Middle frontal gyrus (tissue), 1 donor: ENCODE results near the gene EEIG1.
"Not testable (repeated sequence)": the region's sequence is repeated elsewhere in the genome, so short reads cannot be mapped to it uniquely, and the experiment has no call there.

Experiments
- DNase-seq: peaks from one replicate; pipeline ENCODE4 v3.0.0-alpha.2; 2015; ENCODE audit warnings: low spot score; ENCODE audit errors: extremely low spot score

EEIG1 gene

GRCh38 chr9:127980706-127981558 lies at the start of gene EEIG1:
TSS of gene EEIG1 (minus strand) at chr9:127980989. CDS start at chr9:127980137, 852 bp downstream.
- DNase-seq: peak; percentile 96

- DNase-seq: no peak
These were observed 46.9 kb upstream of the EEIG1 start for GRCh38 chr9:128027705-128028104.

DNA sequence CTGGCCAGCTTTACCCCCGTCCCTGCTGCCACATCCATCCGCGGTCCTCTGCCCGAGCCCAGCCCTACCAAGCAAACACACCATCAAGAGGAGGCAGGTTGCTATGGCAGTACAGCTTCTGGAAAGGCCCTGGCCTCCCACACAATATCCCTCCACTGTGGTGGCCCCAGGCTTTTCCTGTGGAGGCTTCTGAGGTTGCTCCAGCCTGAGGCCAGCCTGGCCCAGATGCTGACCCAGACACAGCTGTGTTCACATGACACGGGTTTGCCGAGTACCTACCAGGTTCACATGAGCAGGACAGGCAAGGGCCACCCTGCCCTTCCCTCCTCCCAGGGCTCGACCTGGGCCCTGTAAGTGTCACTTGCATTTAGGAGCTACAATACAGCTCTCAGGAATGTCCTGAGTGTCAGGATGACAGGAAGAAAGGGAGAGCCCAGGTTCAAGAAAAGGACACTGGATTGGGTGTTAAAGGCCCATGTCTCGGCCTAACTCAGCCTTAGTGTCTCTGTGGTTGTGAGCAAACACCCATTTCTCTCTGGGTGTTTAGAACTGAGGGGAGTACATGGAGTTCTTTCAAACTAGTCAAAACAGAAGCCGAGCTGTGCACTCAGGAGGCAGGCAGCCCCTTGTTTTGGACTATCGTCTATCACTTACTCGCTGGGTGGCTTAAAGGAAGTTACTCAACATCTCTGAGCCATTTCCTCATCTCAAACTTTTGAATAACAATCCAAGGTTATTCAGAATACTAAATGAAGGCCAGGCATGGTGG lies 46.2 kb upstream of the EEIG1 start:
- DNase-seq: no peak

GRCh38 chr9:128026255-128026772 lies 45.5 kb upstream of the EEIG1 start:
- DNase-seq: no peak

DNA sequence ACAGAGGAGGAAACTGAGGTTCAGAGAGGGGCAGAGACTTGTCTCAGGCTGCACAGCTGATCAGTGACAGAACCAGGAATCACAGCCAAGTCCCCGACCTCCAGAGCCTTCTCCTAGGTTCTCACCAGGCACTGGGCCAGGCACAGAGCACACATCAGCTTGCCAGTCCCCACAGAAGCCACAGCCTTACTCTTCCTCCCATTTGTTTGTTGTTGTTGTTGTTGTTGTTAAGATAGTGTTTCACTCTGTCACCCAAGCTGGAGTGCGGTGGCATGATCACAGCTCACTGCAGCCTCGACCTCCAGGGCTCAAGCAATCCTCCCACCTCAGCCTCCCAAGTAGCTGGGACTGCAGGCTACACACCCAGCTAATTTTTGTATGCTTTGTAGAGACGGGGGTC lies 44.9 kb upstream of the EEIG1 start:
- no peak for DNase-seq

DNA sequence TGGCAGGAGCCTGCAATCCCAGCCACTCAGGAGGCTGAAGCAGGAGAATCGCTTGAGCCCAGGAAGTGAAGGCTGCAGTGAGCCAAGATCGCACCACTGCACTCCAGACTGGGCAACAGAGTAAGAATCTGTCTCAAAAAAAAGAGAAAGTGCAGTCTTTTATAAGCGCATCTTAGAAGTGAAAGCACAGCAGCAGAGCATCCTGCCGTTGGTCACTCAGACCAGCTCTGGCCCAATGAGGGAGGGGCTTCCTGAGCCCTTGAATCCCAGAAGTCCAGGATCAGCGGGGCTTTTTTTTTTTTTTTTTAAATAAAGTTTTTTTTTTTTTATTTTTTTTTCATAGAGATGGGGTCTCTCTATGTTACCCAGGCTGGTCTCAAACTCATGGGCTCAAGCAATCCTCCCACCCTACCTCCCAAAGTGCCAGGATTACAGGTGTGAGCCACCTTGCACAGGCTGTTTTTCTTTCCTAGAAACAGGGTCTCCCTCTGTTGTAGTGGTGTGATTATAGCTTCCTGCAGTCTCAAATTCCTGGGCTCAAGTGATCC lies 44.0 kb upstream of the EEIG1 start:
- no peak for DNase-seq

DNA sequence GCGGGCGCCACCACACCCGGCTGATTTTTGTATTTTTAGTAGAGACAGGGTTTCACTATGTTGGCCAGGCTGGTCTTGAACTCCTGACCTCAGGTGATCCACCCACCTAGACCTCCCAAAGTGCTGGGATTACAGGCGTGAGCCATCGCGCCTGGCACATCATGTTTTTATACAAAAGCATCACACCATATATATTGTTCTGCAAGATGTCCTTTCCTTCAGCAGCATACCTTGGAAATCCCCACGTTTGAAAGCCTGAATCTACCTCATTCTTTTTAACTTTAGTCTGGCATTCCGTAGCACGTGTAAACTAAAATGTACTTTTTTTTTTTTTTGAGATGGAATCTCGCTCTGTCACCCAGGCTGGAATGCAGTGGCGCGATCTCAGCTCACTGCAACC lies 42.9 kb upstream of the EEIG1 start:
- DNase-seq: not testable (repeated sequence)

- no peak for DNase-seq
These were observed 42.1 kb upstream of the EEIG1 start for GRCh38 chr9:128022886-128023285.

GRCh38 chr9:128021098-128021497 lies 40.3 kb upstream of the EEIG1 start:
- DNase-seq: no peak

DNA sequence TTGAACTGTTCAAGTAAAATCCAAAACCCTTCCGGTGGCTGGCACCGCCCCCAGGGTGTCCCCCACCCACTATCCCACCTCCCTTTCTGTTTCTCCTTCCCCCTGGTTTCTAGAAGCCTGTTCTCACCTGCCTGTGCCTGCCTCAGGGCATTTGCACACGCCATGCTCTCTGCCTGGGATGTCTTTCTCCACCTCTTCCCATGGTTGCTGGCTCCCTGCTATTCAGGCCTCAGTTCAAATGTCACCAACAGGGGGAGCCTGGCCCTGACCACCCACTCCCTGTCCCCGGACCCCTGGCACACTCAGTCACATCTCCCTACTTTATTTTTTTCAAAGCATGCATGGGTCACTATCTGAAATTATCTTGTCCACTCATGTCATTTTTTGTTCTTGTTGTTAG lies 39.9 kb upstream of the EEIG1 start:
- DNase-seq: no peak

DNA sequence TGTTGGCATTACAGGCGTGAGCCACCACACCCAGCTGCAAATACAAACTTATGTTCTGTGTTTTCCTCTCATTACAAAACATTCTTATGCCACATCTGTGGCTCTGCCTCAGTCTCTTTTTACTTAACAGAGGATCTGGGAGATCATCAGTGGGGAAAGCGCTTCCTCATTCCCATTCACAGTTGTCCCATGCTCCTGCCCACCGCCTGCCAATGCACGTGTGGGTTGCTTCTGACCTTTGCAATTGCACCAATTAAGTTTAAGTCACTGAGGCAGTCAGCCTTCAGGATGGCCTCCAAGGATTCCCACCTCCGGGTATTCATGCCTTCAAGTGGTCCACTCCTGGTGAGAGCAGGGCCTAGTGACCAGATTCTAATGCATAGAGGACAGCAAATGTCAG lies 34.9 kb upstream of the EEIG1 start:
- DNase-seq: no peak

GRCh38 chr9:128011071-128011817 lies 30.5 kb upstream of the EEIG1 start:
- DNase-seq: no peak

- no peak for DNase-seq
These were observed 28.9 kb upstream of the EEIG1 start for GRCh38 chr9:128009639-128010038.

DNA sequence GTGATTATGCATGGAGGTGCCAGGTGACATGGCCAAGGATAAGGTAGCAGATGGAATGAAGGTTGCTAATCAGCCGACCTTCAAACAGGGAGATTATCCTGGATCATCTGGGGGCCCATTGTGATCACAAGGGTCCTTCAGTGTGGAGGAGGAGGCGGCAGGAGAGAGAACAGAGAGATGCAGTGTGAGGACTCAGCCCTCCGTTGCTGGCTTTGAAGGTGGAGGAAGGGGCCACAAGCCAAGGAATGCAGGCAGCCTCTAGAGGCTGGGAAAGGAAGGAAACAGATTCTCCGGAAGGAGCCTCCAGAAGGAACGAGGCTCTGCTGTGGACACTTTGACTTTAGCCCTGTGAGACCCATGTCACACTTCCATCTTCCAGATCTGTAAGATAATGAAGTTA lies 27.4 kb upstream of the EEIG1 start:
- no peak for DNase-seq

DNA sequence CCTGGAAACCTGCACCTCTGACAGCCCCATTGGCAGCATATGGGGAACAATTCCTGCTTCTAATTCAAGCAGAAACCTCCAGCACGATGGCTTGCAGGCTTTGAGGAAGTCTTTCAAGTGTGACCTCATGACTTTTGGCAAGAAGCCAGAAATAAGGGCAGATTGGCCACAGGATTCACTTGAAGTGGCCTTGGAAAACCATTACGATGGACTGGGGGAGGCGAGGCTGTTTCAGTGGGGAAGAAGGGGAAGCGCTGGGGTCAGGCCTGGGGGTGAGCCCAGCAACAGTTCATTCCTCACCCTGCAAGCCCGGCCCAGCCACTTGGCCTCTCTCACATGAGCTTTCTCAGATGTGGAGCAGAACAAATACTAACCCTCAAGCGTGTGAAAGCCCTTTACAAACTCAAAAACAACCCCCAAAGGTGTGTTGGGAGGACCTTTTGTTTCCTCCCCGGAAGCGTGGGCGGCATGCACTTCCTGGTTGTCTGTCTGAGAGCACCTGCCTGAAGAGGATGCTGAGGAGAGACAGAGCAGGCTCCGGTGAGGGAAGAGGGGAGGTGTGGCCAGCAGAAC lies 26.9 kb upstream of the EEIG1 start:
- DNase-seq: no peak

- DNase-seq: no peak
These were observed 25.7 kb upstream of the EEIG1 start for GRCh38 chr9:128006332-128006996.

- no peak for DNase-seq
These were observed 25.1 kb upstream of the EEIG1 start for GRCh38 chr9:128005923-128006322.

DNA sequence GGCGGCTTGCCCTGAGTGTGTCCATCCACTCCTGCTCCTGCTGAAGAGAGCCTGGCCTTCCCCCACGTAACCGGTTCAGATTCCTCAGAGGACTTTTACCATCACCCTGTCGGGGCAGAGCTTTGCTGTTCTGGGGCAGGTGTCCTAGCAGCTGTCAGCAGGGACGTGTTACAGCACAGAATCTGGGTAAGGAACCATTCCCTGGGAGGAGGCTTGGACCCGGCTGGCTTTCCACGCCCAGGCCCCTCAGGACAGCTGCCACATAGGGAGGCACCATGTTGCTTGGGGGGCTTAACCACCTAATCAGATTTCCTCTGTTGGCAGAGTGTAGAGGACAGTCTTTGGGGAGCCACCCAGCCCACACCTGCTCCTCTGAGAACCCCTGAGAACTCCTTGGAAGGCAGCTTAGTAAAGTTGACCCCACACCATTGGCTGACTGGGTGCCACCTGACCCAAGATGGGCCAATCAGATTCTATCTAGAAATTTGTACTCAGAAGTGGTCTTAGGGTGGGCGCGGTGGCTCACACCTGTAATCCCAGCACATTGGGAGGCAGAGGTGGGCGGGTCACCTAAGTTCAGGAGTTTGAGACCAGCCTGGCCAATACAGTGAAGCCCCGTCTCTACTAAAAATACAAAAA lies 23.3 kb upstream of the EEIG1 start:
- no peak for DNase-seq

DNA sequence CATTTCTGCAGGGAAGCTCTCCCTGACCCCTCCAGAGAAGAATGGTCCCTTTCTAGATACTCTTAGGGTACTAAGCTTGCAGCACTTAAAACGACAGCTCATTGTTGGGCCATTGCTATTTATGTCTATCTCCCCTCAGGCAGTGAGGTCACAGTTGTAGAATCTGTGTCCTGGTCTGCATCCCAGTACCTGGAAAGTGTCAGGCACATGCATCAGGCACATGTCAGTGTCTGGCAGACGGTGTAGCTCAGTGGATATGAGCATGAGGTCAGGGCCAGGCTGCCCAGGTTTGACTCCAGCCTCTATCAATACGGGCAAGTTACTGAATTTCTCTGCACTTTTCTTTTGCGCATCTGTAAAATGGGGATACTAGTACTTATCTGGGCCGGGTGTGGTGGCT lies 22.2 kb upstream of the EEIG1 start:
- DNase-seq: no peak

DNA sequence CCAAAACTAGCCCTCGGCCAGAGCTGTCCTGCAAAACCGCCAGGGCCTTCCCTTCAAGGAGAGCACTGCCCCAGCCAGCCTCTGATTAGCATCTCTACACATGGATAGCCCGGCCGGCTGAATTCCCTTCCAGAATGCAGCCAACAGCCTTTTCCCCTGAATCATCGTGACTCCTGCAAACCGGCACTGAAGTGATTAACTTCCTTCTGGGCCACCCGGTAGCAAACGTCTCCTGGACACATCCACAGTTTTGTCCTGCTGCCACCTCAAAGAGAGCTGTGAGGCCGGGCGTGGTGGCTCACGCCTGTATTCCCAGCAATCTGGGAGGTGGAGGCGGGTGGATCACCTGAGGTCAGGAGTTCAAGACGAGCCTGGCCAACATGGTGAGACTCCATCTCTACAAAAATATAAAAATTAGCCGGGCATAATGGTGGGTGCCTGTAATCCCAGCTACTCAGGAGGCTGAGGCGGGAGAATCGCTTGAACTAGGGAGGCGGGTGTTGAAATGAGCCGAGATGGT lies 21.1 kb upstream of the EEIG1 start:
- DNase-seq: no peak
